Muscle layer of duodenum (tissue), 2 donors: ENCODE data around the gene TMIE.
"Not testable (repeated sequence)": the region's sequence is repeated elsewhere in the genome, so short reads cannot be mapped to it uniquely, and the experiment has no call there.

Experiments
- H3K27ac ChIP-seq: one replicate; pipeline ENCODE4 v1.7.0; 2013; ENCODE audit warnings: mild to moderate bottlenecking, low read length
- H3K27me3 ChIP-seq: one replicate; pipeline ENCODE4 v1.7.0; 2013; ENCODE audit warnings: low read depth, mild to moderate bottlenecking, control low read depth, low read length
- H3K36me3 ChIP-seq, 2 donors: one replicate each; pipeline ENCODE4 v1.7.0; 2013; ENCODE audit warnings: low read length in 2 of 2, control low read depth in 1 of 2, mild to moderate bottlenecking in 1 of 2; ENCODE audit not compliant: insufficient read depth in 2 of 2, control insufficient read depth in 1 of 2
- H3K4me1 ChIP-seq, 2 donors: one replicate each; pipeline ENCODE4 v1.7.0; 2013; ENCODE audit warnings: low read length in 2 of 2, mild to moderate bottlenecking in 2 of 2, control low read depth in 1 of 2, moderate library complexity in 1 of 2; ENCODE audit not compliant: insufficient read depth in 2 of 2, control insufficient read depth in 1 of 2
- H3K4me3 ChIP-seq, 2 donors: one replicate each; pipeline ENCODE4 v1.7.0; 2013; ENCODE audit warnings: low read length in 2 of 2, low read depth in 1 of 2, mild to moderate bottlenecking in 1 of 2
- H3K9me3 ChIP-seq, 2 donors: one replicate each; pipeline ENCODE4 v1.7.0; 2013; ENCODE audit warnings: low read length in 2 of 2, control low read depth in 1 of 2, mild to moderate bottlenecking in 1 of 2; ENCODE audit not compliant: control insufficient read depth in 1 of 2
- donor health status: healthy.

The TMIE gene

GRCh38 chr3:46739565-46739964 is 38.4 kb downstream of the TMIE start:
- H3K27me3 ChIP-seq, H3K36me3 ChIP-seq, H3K27ac ChIP-seq, H3K9me3 ChIP-seq, H3K4me3 ChIP-seq, H3K4me1 ChIP-seq: not testable (repeated sequence)

- H3K27me3 ChIP-seq, result no peaks in the 10 kb centered on the region
Observed at GRCh38 chr3:46742992-46743585, 41.9 kb downstream of the TMIE start.

GRCh38 chr3:46746711-46747110 is 45.5 kb downstream of the TMIE start:
- Histone ChIP-seq H3K27ac (no peak overlapping the region), H3K9me3 (no peaks in the 10 kb centered on the region), H3K4me1 (no peaks in the 10 kb centered on the region), H3K36me3 (no peaks in the 10 kb centered on the region), H3K4me3 (no peak overlapping the region), H3K27me3 (no peaks in the 10 kb centered on the region)

More at GRCh38 chr3:46742992-46743585, 41.9 kb downstream of the TMIE start:
- Histone ChIP-seq H3K36me3 (no peaks in the 10 kb centered on the region), H3K4me1 (no peaks in the 10 kb centered on the region), H3K27ac (no peak overlapping the region), H3K9me3 (peaks cover 0 to 2% of the 10 kb centered on the region in 2 donors), H3K4me3 (no peak overlapping the region)

GRCh38 chr3:46748170-46748569 is 47.0 kb downstream of the TMIE start:
- Histone ChIP-seq H3K27me3 (no peaks in the 10 kb centered on the region), H3K4me3 (no peak overlapping the region), H3K9me3 (no peaks in the 10 kb centered on the region), H3K27ac (no peak overlapping the region), H3K4me1 (no peaks in the 10 kb centered on the region), H3K36me3 (no peaks in the 10 kb centered on the region)

GRCh38 chr3:46749129-46749528 is 47.9 kb downstream of the TMIE start:
- Histone ChIP-seq H3K36me3 (no peaks in the 10 kb centered on the region), H3K4me3 (no peak overlapping the region), H3K27me3 (no peaks in the 10 kb centered on the region), H3K4me1 (no peaks in the 10 kb centered on the region), H3K27ac (no peak overlapping the region), H3K9me3 (no peaks in the 10 kb centered on the region)

GRCh38 chr3:46750555-46751038 is 49.4 kb downstream of the TMIE start:
- no peaks in the 10 kb centered on the region for H3K36me3 ChIP-seq
- no peak overlapping the region for H3K27ac ChIP-seq
- H3K9me3 ChIP-seq, result no peaks in the 10 kb centered on the region
- H3K4me1 ChIP-seq, result no peaks in the 10 kb centered on the region
- no peaks in the 10 kb centered on the region for H3K27me3 ChIP-seq
- H3K4me3 ChIP-seq, result no peak overlapping the region

GRCh38 chr3:46753127-46753526 is 51.9 kb downstream of the TMIE start:
- not testable (repeated sequence) for H3K4me1 ChIP-seq, H3K36me3 ChIP-seq, H3K27me3 ChIP-seq, H3K27ac ChIP-seq, H3K4me3 ChIP-seq, H3K9me3 ChIP-seq

- H3K9me3 ChIP-seq, result no peaks in the 10 kb centered on the region
- no peaks in the 10 kb centered on the region for H3K27me3 ChIP-seq
- H3K27ac ChIP-seq, result no peak overlapping the region
- H3K36me3 ChIP-seq, result no peaks in the 10 kb centered on the region
- H3K4me3 ChIP-seq, result no peak overlapping the region
- no peaks in the 10 kb centered on the region for H3K4me1 ChIP-seq
Observed at GRCh38 chr3:46755646-46756045, 54.5 kb downstream of the TMIE start.

GRCh38 chr3:46756642-46757041 is 55.5 kb downstream of the TMIE start:
- H3K4me1 ChIP-seq, result no peaks in the 10 kb centered on the region
- no peaks in the 10 kb centered on the region for H3K27me3 ChIP-seq
- no peaks in the 10 kb centered on the region for H3K9me3 ChIP-seq
- no peak overlapping the region for H3K4me3 ChIP-seq
- H3K27ac ChIP-seq, result no peak overlapping the region
- no peaks in the 10 kb centered on the region for H3K36me3 ChIP-seq

- no peak overlapping the region for H3K4me3 ChIP-seq
- no peaks in the 10 kb centered on the region for H3K4me1 ChIP-seq
- no peak overlapping the region for H3K27ac ChIP-seq
Observed at GRCh38 chr3:46759239-46760167, 58.3 kb downstream of the TMIE start.

More at GRCh38 chr3:46759239-46760167, 58.3 kb downstream of the TMIE start:
- no peaks in the 10 kb centered on the region for H3K36me3 ChIP-seq
- no peaks in the 10 kb centered on the region for H3K27me3 ChIP-seq
- H3K9me3 ChIP-seq, result peaks cover 4 to 6% of the 10 kb centered on the region in 2 donors
